ENCODE results near the gene BCAS3.
"Not testable (repeated sequence)": the region's sequence is repeated elsewhere in the genome, so short reads cannot be mapped to it uniquely, and the experiment has no call there.

The BCAS3 gene

DNA sequence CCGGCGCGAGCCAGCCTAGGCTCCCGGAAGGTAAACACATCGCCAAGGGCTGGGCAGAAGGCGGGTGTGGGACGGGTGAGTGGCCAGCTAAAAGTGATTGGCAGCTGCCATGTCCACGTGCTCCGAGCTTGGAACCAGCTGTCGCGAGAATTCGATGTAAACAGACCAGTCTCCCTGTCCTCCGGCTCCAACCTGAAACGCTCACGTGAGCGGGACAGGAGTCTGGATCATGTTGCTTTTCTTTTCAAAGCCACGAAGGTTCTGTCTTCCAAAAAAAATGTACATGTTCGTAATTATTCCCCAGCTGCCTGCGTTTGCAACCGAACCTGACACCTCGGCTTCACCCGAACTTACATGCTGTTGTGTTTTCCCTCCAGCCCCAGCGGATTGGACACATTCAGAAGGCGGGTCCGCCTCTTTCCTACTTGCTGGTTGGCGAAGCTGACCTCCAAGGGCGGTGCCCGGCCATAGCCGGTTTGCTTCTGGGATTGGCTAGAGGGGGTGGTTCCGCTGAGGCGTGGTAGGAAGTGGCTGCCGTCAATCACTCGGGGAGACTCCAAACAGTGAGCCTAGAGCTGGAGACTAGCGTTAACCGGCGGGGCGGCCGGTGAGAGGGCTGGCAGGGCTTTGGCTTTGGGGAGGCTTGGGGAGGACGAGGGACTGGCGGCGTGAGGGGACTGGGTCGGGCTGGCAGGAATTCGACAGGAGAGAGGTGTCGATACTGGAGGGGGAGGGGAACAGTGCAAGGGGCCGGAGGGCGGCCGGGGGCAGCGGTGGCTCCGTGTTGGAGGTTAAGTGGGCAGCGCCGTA is at the start of gene BCAS3:
Gene BCAS3 (plus strand): TSS at position 544 of the 810 bp plus-strand sequence.
- DNase-seq = peak; percentile 98

DNA sequence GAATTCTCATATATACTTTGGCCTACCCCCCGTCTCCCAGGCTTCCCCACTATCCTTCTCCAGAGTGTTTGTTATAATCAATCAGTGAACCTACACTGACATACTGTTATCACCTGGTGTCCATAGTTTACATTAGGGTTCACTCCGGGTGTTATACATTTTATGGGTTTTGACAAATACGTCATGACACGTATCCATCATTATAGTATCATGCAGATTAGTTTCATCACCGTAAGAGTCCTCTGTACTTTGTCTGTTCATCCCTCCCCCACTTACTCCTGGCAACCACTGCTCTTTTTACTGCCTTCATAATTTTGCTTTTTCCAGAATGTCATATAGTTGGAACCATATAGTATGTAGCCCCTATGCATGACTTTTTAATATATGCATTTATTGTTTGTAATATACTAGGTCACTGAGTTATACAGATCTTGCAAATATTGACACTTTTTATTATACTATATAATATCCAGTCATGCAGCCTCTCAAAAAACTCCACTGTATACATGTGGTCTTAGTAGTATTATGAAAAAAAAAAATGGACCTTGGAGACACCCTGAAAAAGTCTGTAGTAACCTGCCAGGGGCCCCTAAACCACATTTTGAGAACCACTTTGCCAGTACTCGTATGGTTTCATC is 49.3 kb upstream of the BCAS3 start:
- DNase-seq = no peak

DNA sequence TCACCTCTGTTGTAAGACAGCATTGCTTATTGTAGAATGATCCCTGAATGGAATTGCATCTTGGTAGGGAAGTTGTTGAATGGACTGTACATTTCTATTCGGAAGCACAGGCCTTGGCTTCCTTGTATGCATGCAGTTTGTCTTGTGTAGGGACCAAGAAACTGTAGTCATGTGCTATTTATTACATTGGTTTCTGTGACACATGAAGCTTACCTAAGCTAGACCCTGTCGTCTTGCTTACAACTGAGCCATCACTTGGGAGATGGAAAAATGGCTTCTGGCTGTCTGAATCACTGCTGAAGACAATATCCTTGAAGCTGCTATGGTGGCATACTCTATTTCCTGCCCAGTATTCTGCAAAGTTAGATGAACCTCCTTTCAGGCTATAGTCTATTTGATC is 48.5 kb upstream of the BCAS3 start:
- no peak for DNase-seq

- DNase-seq = no peak
These were observed 47.3 kb upstream of the BCAS3 start for GRCh38 chr17:60630352-60630751.

DNA sequence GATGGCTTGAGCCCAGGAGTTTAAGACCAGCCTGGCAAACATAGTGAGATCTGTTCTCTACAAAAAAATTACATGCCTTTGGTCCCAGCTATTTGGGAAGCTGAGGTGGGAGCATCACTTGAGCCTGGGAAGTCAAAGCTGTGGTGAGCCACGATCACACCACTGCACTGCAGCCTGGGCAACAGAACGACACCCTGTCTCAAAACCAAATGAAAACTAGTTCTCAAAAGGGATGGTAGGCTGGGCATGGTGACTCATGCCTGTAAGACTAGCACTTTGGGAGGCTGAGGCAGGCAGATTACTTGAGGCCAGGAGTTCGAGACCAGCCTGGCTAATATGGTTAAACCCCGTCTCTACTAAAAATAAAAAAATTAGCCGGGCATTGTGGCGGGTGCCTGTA is 46.5 kb upstream of the BCAS3 start:
- no peak for DNase-seq

DNA sequence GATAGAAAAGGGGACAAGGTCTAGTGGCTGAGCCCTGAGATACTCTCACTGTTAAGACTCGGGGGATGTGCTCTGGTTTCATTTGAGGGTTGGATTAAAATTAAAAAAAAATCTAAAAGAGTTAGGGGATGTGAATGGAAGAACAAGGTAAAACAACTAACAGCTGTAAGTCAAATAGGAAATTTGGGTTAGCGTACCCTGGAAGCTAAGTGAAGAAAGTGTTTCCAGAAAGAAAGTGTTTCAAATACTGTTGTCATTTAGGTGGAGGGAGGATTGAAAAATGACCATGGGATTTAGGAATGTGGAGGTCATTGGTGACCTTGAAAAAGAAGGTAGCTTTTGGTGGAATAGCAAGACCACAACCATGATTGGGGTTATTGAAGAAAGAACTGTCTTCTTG is 40.0 kb upstream of the BCAS3 start:
- DNase-seq = no peak

DNA sequence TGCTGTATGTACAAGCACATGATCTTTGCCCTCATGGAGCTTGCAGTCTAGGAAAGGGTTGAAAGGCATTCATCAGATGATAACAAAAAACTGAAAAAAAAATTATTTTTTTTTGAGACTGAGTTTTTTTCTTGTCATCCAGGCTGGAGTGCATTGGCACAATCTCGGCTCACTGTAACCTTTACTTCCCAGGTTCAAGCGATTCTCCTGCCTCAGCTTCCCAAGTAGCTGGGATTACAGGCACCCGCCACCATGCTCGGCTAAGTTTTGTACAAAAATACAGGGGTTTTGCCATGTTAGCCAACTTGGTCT is 38.7 kb upstream of the BCAS3 start:
- DNase-seq = no peak

DNA sequence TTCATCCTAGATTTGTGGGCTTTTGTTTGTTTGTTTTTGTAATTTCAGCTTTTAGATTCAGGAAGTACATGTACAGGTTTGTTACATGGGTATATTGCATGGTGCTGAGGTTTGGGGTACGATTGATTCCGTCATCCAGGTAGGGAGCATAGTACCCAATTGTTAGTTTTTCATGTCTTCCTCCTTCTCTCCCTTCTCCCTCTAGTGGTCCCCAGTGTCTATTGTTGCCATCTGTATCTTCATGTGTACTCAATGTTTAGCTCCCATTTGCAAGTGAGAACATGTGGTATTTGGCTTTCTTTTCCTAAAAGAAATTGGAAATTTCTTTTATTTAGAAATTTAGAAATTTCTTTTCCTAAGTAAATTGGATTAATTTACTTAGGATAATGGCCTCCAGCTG is 37.1 kb upstream of the BCAS3 start:
- no peak for DNase-seq

- no peak for DNase-seq
These were observed 36.5 kb upstream of the BCAS3 start for GRCh38 chr17:60641126-60641525.

GRCh38 chr17:60641810-60642220 is 35.8 kb upstream of the BCAS3 start:
- DNase-seq = peak; percentile 66

DNA sequence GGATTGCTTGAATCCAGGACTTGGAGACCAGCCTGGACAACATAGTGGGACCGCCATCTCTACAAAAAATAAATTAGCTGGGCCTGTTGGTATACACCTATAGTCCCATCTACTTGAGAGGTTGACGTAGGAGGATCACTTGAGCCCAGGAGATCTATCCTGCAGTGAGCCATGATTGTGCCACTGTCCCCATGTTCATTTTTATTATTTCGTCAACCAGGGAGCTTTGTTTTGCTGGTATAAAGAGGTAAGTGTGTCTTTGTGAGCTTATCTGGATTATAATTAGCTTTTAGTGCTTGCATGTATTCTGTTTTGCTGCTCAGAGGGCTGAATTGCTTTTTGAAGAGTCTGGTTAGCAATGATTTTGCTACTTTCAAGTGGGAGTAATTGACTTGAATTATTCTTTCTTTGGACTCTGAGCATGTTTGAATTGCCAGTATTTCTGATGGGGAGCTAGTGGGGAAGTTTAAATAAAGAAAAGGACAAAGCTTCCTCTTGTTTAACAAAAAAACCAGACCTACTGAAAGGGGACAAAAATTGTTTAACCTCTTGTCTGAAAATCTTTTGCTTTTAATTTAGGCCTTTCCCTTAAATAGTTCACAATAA is 31.6 kb upstream of the BCAS3 start:
- no peak for DNase-seq

- DNase-seq = no peak
These were observed 30.9 kb upstream of the BCAS3 start for GRCh38 chr17:60646701-60647100.

GRCh38 chr17:60647705-60648104 is 29.9 kb upstream of the BCAS3 start:
- no peak for DNase-seq

GRCh38 chr17:60652454-60653247 is 25.0 kb upstream of the BCAS3 start:
- no peak for DNase-seq

- no peak for DNase-seq
These were observed 24.1 kb upstream of the BCAS3 start for GRCh38 chr17:60653569-60653968.

- DNase-seq = no peak
These were observed 21.2 kb upstream of the BCAS3 start for GRCh38 chr17:60656499-60656898.

- DNase-seq = no peak
These were observed 18.5 kb upstream of the BCAS3 start for GRCh38 chr17:60659156-60659555.

DNA sequence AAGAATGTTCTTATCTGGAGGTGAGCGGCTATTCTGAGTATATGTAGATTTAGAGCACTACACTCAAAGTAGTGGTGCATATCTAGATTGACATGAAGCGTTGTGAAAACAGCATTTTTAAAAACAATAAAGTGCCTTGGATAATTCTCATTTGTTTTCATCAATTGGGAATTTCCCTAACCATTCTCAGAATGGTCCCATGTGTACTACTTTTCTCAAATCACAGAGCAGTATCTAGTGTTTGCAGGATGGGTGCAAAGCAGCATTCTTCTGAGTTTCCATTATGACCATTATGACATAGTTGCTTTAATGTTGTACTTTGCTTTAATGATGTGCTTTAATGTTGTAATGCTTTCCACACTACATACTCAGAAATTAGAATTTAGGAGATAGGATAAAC is 16.2 kb upstream of the BCAS3 start:
- DNase-seq = no peak

DNA sequence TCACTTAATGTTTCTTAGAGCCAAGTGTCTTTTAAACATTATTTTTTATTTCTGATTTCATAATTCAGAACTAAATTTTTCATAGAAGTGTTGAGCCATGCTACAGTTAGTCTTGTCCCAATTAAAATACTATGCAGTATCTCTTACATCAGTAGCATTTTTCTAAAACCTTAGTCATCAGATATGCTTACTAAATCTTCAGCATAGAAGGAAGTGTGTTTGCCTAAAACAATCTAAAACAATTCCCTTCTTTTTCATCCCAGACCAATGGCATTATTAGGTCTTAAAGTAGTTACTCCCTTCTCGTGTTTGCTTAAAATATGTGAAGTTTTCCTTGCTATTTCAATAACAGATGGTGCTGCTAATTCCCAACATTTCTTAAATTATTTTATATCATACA is 13.6 kb upstream of the BCAS3 start:
- DNase-seq = no peak

GRCh38 chr17:60665602-60666001 is 12.0 kb upstream of the BCAS3 start:
- DNase-seq = no peak

DNA sequence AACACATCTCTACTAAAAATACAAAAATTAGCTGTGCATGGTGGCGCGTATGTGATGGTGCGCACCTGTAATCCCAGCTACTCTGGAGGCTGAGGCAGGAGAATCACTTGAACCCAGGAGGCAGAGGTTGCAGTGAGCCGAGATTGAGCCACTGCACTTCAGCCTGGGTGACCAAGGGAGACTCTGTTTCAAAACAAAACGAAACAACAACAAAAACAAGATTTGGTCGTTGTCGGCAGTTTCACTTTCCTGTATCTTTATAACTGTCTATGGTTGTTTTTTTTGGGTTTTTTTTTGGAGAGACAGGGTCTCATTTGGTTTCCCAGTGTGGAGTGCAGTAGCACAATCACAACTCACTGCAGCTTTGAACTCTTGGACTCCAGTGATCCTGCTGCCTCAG is 8.9 kb upstream of the BCAS3 start:
- DNase-seq = not testable (repeated sequence)

GRCh38 chr17:60671482-60671881 is 6.2 kb upstream of the BCAS3 start:
- DNase-seq = no peak

- not testable (repeated sequence) for DNase-seq
These were observed 3.0 kb upstream of the BCAS3 start for GRCh38 chr17:60674637-60675036.

DNA sequence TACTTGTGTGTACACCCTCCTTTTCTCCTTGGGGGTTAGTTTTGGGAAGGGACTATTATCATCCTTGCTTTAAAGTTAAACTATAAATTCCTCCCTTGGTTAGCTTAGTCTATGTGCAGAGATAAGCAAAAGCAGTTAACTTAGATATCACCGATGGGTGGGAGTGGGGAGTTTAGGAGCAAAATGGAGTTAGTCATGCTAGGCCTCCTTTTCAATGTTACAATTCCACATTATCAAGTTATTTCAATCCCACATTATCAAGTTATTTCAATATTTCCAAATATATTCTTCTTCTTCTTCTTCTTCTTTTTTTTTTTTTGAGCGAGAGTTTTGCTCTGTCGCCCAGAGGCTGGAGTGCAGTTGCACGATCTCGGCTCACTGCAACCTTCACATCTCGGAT is 1.7 kb upstream of the BCAS3 start:
- DNase-seq = no peak
